ENCODE data around the gene CCNF.

DNA sequence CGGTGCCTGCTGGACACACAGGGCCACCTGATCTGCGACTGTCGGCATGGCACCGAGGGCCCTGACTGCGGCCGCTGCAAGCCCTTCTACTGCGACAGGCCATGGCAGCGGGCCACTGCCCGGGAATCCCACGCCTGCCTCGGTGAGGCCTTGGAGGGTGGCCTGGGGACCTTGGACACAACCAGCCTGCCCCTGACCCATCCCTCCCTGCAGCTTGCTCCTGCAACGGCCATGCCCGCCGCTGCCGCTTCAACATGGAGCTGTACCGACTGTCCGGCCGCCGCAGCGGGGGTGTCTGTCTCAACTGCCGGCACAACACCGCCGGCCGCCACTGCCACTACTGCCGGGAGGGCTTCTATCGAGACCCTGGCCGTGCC, 43.2 kb downstream of the CCNF start:
- TF ChIP-seq ZNF70 (CRISPR knock-in tag; IDR thresholded peaks at IDR 0.05) (no peak), GLIS3 (CRISPR knock-in tag; IDR thresholded peaks at IDR 0.05) (no peak), ZC3H10 (CRISPR knock-in tag; IDR thresholded peaks at IDR 0.05) (no peak), CSDC2 (CRISPR knock-in tag; IDR thresholded peaks at IDR 0.05) (no peak), RARB (CRISPR knock-in tag; IDR thresholded peaks at IDR 0.05) (no peak), ZFP30 (CRISPR knock-in tag; IDR thresholded peaks at IDR 0.05) (no peak), SNAI2 (CRISPR knock-in tag; IDR thresholded peaks at IDR 0.05) (no peak), PPARA (CRISPR knock-in tag; IDR thresholded peaks at IDR 0.05; ENCODE audit: borderline replicate concordance) (no peak), OSR1 (CRISPR knock-in tag; IDR thresholded peaks at IDR 0.05) (no peak), ZNF8 (CRISPR knock-in tag; IDR thresholded peaks at IDR 0.05) (no peak)
- TF ChIP-seq, protein P1, sequence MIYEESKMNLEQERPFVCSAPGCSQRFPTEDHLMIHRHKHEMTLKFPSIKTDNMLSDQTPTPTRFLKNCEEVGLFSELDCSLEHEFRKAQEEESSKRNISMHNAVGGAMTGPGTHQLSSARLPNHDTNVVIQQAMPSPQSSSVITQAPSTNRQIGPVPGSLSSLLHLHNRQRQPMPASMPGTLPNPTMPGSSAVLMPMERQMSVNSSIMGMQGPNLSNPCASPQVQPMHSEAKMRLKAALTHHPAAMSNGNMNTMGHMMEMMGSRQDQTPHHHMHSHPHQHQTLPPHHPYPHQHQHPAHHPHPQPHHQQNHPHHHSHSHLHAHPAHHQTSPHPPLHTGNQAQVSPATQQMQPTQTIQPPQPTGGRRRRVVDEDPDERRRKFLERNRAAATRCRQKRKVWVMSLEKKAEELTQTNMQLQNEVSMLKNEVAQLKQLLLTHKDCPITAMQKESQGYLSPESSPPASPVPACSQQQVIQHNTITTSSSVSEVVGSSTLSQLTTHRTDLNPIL (CRISPR knock-in tag; IDR thresholded peaks at IDR 0.05; ENCODE audit: low read depth), result no peak
- TF ChIP-seq, protein P2, sequence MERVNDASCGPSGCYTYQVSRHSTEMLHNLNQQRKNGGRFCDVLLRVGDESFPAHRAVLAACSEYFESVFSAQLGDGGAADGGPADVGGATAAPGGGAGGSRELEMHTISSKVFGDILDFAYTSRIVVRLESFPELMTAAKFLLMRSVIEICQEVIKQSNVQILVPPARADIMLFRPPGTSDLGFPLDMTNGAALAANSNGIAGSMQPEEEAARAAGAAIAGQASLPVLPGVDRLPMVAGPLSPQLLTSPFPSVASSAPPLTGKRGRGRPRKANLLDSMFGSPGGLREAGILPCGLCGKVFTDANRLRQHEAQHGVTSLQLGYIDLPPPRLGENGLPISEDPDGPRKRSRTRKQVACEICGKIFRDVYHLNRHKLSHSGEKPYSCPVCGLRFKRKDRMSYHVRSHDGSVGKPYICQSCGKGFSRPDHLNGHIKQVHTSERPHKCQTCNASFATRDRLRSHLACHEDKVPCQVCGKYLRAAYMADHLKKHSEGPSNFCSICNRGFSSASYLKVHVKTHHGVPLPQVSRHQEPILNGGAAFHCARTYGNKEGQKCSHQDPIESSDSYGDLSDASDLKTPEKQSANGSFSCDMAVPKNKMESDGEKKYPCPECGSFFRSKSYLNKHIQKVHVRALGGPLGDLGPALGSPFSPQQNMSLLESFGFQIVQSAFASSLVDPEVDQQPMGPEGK (CRISPR knock-in tag; IDR thresholded peaks at IDR 0.05; ENCODE audit: borderline replicate concordance), result no peak
- TF ChIP-seq, protein P3, sequence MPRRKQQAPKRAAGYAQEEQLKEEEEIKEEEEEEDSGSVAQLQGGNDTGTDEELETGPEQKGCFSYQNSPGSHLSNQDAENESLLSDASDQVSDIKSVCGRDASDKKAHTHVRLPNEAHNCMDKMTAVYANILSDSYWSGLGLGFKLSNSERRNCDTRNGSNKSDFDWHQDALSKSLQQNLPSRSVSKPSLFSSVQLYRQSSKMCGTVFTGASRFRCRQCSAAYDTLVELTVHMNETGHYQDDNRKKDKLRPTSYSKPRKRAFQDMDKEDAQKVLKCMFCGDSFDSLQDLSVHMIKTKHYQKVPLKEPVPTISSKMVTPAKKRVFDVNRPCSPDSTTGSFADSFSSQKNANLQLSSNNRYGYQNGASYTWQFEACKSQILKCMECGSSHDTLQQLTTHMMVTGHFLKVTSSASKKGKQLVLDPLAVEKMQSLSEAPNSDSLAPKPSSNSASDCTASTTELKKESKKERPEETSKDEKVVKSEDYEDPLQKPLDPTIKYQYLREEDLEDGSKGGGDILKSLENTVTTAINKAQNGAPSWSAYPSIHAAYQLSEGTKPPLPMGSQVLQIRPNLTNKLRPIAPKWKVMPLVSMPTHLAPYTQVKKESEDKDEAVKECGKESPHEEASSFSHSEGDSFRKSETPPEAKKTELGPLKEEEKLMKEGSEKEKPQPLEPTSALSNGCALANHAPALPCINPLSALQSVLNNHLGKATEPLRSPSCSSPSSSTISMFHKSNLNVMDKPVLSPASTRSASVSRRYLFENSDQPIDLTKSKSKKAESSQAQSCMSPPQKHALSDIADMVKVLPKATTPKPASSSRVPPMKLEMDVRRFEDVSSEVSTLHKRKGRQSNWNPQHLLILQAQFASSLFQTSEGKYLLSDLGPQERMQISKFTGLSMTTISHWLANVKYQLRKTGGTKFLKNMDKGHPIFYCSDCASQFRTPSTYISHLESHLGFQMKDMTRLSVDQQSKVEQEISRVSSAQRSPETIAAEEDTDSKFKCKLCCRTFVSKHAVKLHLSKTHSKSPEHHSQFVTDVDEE (CRISPR knock-in tag; IDR thresholded peaks at IDR 0.05), result no peak

All from SK-N-SH treated with all-trans-retinoic acid at 6 μM for 48 hours (cell line).